HG02973 (cell line): ENCODE measurements around the gene USP31.

Source experiments
- ATAC-seq: cut with Tn5 transposase; IDR thresholded peaks from one replicate; pipeline ENCODE4 v1.9.1; 2021; ENCODE audit warnings: moderate library complexity; ENCODE audit not compliant: unreplicated experiment

USP31 gene

GRCh38 chr16:23066676-23067075, 82.6 kb downstream of the USP31 start:
- no peak for ATAC-seq

- ATAC-seq: no peak
Measured at GRCh38 chr16:23064639-23065038, 84.6 kb downstream of the USP31 start.

GRCh38 chr16:23062524-23062923, 86.7 kb downstream of the USP31 start:
- no peak for ATAC-seq

GRCh38 chr16:23061669-23062068, 87.6 kb downstream of the USP31 start:
- no peak for ATAC-seq

- ATAC-seq: peak; percentile 59
Measured at GRCh38 chr16:23060458-23061320, 88.6 kb downstream of the USP31 start.

GRCh38 chr16:23059433-23059832, 89.8 kb downstream of the USP31 start:
- ATAC-seq: no peak

GRCh38 chr16:23058576-23058975, 90.7 kb downstream of the USP31 start:
- no peak for ATAC-seq

GRCh38 chr16:23057013-23057596, 92.1 kb downstream of the USP31 start:
- no peak for ATAC-seq

- ATAC-seq: no peak
Measured at GRCh38 chr16:23055481-23055880, 93.8 kb downstream of the USP31 start.

- no peak for ATAC-seq
Measured at GRCh38 chr16:23052908-23053580, 96.2 kb downstream of the USP31 start.

- ATAC-seq: no peak
Measured at GRCh38 chr16:23052221-23052620, 97.0 kb downstream of the USP31 start.

GRCh38 chr16:23051587-23051986, 97.7 kb downstream of the USP31 start:
- ATAC-seq: no peak

- no peak for ATAC-seq
Measured at GRCh38 chr16:23048164-23048563, 101.1 kb downstream of the USP31 start.

GRCh38 chr16:23045025-23045424, 104.2 kb downstream of the USP31 start:
- ATAC-seq: no peak

GRCh38 chr16:23040246-23040645, 109.0 kb downstream of the USP31 start:
- no peak for ATAC-seq

- ATAC-seq: no peak
Measured at GRCh38 chr16:23039118-23039517, 110.1 kb downstream of the USP31 start.

- no peak for ATAC-seq
Measured at GRCh38 chr16:23035240-23035639, 114.0 kb downstream of the USP31 start.

- no peak for ATAC-seq
Measured at GRCh38 chr16:23031508-23032098, 117.6 kb downstream of the USP31 start.

GRCh38 chr16:23029733-23030420, 119.4 kb downstream of the USP31 start:
- no peak for ATAC-seq

GRCh38 chr16:23027386-23027785, 121.9 kb downstream of the USP31 start:
- no peak for ATAC-seq

- no peak for ATAC-seq
Measured at GRCh38 chr16:23026784-23027362, 122.4 kb downstream of the USP31 start.
